ENCODE measurements around the gene SPON2.

Gene SPON2

DNA sequence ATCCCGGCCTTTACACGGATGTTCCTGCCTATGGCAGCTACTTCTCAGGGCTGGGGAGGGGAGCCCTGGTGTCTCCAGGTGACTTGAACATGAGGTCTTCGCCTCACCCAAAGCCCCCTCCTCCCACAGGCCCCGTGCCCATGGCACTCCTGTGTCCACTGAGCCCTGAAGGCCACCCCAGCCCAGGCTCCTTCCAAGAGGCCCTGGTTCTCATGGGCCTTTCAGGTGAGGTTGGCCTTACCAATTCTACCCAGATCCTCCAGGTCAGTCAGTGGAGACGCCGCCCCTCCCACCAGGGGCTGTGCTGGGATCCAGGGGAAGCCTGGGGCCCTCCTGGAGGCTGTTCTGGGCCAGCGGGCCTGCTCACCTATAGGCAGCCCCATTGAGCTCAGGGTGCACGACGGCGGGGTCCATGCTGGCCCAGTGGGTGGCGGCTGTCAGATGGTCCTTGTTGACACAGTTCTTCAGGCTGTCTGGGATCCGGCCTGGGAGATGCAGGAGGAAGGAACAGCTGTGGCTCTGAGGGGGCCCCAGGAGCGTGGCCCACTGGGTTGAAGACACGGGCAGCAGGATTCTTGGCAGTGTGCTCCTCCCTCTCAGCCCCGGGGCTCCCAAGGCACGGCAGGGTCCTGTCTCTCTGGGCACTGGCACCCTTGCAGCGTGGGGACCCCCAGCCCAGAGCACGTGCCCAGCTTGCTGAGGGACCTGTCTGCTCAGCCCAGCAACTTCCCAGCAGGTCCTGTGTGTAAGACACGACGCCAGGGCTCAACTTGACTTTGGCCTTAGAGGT lies 40.4 kb upstream of the SPON2 start:
- CTCF ChIA-PET, result no interaction called here
- POLR2A ChIA-PET, result no interaction called here
- TF ChIP-seq, protein P1, sequence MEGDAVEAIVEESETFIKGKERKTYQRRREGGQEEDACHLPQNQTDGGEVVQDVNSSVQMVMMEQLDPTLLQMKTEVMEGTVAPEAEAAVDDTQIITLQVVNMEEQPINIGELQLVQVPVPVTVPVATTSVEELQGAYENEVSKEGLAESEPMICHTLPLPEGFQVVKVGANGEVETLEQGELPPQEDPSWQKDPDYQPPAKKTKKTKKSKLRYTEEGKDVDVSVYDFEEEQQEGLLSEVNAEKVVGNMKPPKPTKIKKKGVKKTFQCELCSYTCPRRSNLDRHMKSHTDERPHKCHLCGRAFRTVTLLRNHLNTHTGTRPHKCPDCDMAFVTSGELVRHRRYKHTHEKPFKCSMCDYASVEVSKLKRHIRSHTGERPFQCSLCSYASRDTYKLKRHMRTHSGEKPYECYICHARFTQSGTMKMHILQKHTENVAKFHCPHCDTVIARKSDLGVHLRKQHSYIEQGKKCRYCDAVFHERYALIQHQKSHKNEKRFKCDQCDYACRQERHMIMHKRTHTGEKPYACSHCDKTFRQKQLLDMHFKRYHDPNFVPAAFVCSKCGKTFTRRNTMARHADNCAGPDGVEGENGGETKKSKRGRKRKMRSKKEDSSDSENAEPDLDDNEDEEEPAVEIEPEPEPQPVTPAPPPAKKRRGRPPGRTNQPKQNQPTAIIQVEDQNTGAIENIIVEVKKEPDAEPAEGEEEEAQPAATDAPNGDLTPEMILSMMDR (IDR thresholded peaks at IDR 0.05; ENCODE audit: control extremely low read depth, extremely low read depth, low read depth, missing control alignments), result no peak
- no peak for DNase-seq (ENCODE audit: extremely low spot score)

DNA sequence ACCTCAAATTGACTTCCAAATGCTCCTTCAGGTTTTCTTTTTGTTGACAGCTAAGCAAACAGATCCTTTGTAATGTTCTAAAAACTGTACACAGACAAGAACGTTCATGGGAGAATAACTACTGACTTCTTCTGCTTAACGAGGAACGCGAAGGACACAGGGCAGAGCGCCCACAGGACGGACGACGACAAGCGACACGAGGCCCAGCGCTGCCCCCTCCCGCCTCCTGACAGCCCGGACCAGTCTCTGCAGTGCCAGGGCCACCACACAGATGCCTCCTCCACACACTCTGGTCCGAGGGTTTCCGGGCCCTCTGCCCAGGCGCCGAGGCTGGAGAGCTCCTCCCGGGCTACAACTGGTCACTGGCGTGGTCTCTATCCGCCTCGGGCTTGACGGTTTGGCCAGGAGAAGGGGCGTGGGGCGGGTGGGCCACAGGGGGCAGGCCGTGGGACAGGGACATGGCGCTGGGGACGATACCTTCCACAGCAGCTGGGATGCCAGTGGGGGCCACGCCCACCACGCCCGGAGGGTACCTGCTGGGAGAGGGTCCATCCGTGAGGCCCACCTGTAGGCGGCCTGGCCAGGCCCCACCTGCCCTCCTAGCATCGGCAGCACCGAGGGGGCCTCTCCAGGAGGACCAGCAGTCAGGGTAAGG lies 39.6 kb upstream of the SPON2 start:
- POLR2A ChIA-PET, result no interaction called here
- CTCF ChIA-PET, result no interaction called here
- TF ChIP-seq, protein P1 (IDR thresholded peaks at IDR 0.05; ENCODE audit: control extremely low read depth, extremely low read depth, low read depth, missing control alignments), result no peak
- no peak for DNase-seq (ENCODE audit: extremely low spot score)

DNA sequence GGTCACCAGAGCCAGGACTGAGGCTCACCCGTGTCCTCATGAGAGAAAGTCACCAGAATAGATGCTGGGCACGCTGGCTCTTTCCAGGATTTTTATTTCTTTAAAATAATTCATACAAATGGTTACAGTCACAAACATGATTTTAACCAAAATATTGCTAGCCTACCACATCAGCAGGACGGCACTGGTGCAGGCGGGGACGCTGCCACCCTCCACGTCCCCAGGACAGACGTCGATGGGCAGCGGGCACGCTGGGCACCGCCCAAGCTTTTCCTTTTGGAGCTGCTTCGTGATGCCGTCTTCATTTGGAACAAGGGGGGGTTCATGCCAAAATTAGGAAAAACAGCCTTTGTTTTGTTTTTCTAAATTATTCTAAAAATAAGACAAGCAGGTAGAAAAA lies 39.0 kb upstream of the SPON2 start:
- CTCF ChIA-PET, result no interaction called here
- POLR2A ChIA-PET, result no interaction called here
- TF ChIP-seq, protein P1 (IDR thresholded peaks at IDR 0.05; ENCODE audit: control extremely low read depth, extremely low read depth, low read depth, missing control alignments), result no peak
- DNase-seq (ENCODE audit: extremely low spot score), result no peak

DNA sequence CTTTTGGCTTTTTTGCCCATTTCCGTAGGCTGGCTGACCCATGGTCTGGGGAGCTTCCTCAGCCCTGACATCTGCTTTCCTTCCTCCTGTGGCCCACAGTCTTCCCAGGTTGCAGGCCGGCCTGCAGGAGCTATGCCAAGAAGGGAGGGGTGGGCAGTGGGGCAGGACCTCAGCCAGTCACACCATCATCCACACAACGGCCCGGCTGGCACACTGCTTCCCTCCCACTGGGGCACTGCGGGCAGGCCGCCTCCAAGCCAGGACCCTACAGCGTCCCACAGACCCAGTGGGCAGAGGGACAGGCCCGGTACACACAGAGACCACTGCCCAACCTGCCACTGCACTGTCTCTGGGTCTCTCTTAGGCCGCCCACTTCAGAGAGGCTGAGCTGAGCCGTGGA lies 38.6 kb upstream of the SPON2 start:
- ChIA-PET POLR2A (no interaction called here), CTCF (no interaction called here)
- TF ChIP-seq, protein P1 (IDR thresholded peaks at IDR 0.05; ENCODE audit: control extremely low read depth, extremely low read depth, low read depth, missing control alignments), result no peak
- DNase-seq (ENCODE audit: extremely low spot score), result no peak

DNA sequence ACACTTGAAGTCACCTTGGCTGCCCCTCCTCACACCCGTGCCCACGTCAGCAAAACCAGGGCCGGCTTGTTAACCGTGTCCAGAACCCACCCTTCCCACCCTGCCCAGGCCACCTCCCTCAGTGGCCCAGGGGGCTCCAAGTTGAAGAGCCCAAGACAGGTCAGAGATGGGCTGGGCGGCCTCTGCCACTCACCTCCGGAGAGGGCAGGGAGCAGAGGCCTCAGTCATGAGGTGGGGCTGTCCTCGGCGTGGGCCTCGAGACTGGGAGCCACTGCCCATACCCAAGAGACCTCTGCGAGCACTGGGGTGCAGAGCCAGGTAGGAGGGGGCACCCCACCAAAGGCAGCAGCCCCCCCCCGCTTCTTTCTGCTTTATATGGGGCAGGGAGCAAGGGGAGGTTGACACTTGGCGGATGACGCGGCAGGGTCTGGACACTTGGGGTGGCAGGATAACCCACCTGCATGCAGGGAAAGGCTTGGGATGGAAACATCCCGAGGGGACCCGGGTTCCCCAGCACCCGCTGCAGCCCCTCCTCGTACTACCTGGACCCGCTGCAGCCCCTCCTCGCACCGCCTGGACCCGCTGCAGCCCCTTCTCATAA lies 38.0 kb upstream of the SPON2 start:
- TF ChIP-seq, protein P1 (IDR thresholded peaks at IDR 0.05; ENCODE audit: control extremely low read depth, extremely low read depth, low read depth, missing control alignments), result no peak
- ChIA-PET POLR2A (no interaction called here), CTCF (no interaction called here)
- no peak for DNase-seq (ENCODE audit: extremely low spot score)

DNA sequence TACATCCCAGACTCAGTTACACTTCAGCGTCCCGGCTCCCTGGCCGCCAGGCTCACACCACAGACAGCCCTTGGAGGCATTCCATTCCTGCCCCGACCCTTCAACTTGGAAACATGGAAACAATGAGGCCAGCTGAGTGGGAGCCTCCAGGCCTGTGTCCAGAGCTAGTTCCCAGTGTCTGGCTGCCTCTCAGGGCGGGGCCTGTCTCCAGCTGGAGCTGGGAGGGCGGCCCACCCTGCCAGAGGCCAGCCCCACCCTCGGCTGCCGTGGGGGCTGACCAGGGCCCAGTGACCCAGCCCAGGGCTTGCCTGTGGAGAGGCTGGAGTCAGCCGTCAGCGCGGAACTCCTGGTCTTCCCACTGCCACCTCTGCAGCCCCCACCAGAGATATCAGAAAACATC lies 37.4 kb upstream of the SPON2 start:
- no peak for DNase-seq (ENCODE audit: extremely low spot score)
- TF ChIP-seq, protein P1 (IDR thresholded peaks at IDR 0.05; ENCODE audit: control extremely low read depth, extremely low read depth, low read depth, missing control alignments), result no peak
- ChIA-PET CTCF (no interaction called here), POLR2A (no interaction called here)
